Measurements from ENCODE around the gene PRSS35.
"Not testable (repeated sequence)": the region's sequence is repeated elsewhere in the genome, so short reads cannot be mapped to it uniquely, and the experiment has no call there.

PRSS35 gene, protein sequence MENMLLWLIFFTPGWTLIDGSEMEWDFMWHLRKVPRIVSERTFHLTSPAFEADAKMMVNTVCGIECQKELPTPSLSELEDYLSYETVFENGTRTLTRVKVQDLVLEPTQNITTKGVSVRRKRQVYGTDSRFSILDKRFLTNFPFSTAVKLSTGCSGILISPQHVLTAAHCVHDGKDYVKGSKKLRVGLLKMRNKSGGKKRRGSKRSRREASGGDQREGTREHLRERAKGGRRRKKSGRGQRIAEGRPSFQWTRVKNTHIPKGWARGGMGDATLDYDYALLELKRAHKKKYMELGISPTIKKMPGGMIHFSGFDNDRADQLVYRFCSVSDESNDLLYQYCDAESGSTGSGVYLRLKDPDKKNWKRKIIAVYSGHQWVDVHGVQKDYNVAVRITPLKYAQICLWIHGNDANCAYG

DNA sequence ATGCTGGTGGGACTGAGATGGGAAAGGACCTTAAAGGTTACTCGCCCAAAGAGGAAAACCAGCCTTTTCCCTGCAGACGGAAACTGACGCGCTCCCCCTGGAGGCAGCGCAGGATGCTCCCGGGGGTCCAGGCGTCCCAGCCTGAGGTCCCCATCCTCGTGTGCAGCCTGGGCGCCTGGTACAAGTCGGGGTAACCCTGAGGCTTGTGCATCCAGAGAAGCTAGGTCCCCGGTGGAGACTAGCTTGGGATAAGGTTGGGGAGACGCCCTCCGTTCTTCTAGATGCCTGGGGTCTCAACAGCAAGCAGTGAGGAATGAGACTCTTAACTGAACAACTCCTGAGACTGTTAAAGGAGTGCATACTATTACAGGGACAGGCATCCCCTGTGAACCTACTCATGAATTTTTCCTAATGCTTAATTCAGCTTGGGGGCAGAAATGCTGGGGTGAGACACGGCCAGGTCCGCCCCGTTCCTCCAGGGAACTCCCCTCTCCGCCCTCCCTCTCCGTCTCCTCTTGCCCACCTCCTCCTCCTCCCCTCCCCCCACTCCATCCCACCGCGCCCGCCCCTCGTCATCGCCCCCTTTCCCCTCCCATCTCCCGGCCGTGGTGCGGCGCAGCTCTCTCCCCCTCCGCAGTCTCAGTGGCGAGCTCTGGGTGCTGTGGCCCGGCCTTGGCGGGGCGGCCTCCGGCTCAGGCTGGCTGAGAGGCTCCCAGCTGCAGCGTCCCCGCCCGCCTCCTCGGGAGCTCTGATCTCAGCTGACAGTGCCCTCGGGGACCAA, at the start of gene PRSS35:
TSS of gene PRSS35 (plus strand) at position 634 of the 781 bp plus-strand sequence. CDS start 10,908 bp downstream, outside the sequence.
- DNase-seq (ENCODE audit: low read depth) = no peak

DNA sequence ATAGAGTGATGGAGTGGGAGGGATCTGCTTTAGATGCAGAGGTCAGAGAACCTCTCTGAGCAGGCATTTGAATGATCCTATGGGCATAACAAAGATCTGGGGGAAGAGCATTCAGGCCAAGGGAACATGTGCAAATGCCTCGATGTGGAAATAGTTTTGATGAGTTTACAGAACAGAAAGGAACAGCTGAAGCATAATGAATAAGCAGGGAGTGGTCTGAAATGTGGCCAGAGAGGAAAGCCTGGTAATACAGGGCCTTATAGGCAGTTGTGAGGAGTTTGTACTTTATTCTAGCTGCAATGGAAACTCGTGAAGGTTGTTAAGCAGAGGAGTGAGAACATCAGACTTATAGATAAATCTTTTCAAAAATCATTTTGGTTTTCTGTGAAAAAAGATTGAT, 48.4 kb upstream of the PRSS35 start:
- DNase-seq (ENCODE audit: low read depth) = no peak

DNA sequence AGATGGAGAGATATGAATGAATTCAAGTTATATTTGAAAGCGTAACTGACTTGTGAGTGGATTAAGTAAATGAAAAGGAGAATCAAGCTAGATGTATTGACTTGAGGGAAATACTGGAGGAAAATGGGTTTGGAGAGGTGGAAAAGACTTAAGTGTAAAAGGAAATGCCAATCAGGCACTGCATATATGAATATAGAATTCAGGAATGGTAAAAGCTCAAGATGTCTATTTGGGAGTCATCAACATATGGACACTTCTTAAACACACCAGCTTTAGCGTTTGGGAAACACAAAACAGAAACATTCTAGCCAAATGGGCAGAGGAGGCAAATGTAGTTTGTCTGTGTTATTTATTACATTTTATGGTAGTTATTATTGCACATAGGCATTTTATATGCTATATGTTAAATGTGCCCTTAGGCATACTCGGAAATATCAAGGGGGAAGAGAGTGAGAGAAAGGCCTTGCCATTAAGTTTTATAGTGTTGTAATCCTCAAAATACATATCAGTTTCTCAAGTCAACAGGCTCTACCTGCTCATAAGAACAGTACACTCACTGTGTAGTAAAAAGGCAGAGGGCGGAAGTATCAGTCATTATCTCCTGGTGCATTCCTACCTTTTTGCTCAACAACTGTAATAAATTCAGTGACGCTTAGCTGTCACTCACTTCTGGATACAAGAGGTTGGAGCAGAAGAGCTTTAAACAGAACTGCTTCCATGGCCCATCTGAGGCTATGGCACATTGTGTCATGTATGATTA, 47.8 kb upstream of the PRSS35 start:
- no peak for DNase-seq (ENCODE audit: low read depth)

DNA sequence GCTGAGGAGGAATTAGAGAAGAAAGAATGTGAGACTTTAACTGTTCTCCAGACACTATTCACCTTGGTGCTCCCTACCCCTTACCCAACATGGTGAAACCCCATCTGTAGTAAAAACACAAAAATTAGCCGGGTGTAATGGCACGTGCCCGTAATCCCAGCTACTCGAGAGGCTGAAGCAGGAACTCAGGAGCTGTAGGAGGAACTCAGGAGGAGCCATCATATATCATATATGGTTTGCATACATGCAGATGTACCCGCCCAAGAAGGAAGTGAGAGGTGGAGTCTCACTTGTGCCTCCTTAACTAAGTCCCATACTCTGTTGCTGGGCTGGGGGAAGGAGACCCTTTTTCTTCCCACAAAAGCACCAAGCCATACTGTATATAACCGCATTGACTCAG, 46.0 kb upstream of the PRSS35 start:
- DNase-seq (ENCODE audit: low read depth) = no peak

DNA sequence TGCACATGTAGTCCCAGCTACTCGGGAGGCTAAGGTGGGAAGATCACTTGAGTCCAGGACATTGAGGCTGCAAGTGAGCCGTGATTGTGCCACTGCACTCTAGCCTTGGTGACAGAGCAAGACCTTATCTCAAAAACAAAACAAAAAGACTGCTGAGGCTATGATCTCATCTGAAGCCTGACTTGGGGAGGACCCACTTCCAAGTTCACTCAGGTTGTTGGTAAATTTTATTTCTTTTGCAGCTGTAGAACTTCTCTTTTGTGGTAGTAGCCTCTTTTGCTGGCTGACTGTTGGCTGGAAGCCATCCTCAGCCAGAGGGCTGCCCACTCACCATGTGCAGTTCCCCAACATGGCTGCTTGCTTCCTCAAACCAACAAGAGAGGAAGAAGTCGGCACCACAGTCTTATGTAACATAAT, 44.7 kb upstream of the PRSS35 start:
- DNase-seq (ENCODE audit: low read depth) = no peak

DNA sequence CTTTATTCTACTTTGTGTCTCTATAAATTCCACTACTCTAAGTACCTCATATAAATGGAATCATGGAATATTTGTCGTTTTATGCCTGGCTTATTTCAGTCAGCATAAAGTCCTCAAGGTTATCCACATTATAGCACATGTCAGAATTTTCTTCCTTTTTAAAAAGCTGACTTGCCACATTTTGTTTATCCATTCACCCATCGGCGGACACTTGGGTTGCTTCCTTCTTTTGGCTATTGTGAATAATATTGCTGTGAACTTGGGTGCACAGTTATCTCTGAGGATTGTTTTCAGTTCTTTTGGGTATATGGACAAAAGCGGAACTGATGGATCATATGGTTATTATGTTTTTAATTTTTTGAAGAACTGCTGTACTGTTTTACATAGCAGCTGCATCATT, 42.3 kb upstream of the PRSS35 start:
- no peak for DNase-seq (ENCODE audit: low read depth)

DNA sequence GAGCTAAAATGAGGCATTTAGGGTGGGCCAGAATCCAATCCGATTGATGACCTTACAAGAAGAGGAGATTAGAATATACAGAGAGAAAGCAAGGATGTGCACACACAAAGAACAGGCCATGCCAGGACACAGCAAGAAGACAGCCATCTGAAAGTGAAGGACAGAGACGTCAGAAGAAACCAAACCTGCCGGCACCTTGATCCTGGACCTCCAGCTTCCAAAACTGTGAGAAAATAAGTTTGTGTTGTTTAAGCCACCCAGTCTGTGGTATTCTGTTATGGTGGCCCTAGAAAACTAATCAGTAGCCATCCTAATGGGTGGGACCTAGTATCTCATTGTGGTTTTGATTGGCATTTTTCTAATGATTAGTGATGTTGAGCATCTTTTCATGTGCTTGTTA, 41.7 kb upstream of the PRSS35 start:
- no peak for DNase-seq (ENCODE audit: low read depth)

DNA sequence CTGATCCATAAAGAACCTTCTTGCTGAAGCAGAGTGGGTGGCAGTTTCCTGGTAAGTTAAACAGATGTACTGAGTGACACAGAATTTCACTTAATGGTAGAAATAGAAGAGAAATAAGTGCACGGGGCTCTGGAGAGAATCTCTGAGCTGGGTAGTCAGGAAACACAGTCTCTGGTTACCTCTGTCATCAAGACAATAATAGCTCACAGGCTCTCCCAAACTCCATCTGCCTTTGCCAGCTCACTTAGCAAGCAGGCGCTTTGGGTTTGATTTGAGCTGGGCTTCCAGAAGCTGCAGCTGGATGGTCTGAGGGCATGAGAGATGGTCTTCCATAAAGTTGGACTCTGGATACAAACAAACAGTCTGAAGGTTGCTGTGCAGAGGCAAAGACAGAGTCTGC, 39.6 kb upstream of the PRSS35 start:
- no peak for DNase-seq (ENCODE audit: low read depth)

DNA sequence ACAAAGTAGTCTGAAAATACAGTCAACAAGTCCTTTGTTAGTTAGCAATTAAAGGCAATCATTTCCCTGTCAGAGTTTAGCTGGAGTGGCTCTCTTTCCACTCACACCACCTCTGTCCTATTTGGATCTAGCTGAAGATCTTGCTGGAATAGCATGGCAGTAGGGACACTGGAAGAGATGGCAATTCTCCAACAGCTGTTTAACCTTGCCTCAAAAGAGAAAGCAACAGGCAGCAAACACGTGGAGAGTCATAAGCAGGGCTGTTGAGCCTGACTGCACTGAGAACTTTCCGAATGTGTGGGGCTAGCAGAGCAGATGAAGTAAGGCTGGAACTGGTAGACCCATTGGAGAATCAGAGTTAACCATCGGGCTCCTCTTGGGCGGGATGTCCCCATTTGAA, 38.0 kb upstream of the PRSS35 start:
- DNase-seq (ENCODE audit: low read depth) = no peak

DNA sequence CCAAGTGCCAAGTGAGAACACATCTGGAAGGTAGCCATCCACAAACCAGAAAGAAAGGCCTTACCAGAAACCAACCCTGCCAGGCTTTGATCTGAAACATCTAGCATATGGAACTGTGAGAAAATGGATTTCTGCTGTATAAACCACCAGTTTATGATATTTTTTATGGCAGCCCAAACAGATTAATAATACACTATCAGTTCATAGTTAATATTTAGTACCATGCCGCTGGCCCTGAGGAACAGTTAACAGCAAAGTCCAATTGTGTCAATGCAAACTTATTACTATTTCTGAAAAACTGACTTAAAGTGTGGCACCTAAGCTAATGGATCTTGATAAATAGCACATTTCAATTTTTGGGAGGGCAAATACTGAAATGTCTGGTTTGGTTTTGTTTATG, 35.4 kb upstream of the PRSS35 start:
- DNase-seq (ENCODE audit: low read depth) = no peak

DNA sequence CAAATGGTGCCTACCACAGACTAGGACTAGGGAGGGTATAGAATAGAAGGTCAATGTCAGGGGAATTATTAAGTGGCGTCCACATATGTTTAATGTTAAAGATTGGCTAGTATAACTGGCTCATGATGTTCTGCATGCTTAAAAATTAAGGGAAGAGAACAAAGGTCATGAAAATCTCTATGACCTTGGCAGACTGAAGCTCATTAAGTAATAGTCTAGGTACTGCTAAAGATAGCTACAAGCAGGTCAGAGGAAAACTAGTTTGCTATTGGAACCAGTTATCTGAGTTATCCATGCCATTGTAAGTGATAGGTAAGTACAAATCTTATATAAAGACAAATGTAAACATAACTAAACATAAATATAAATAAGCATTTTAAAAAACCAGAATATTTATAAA, 32.9 kb upstream of the PRSS35 start:
- DNase-seq (ENCODE audit: low read depth) = no peak

DNA sequence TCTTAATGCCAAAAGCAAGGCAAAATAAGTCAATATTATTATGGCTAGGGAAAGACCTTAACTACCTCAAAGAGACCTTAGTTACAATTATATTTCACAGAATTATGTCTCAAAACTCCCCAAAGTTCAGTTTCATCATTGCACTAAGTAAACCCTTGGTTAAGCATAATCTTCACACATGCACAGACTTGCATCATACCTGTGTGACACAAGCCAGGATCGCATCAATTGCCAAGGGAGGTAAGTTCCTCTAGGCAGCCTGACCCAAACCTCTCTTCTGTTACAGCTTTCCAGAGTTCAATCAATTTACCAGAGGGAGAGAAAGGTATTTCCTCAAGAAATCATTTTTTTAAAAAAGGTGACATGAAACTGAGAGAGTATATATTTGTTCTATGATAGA, 31.9 kb upstream of the PRSS35 start:
- DNase-seq (ENCODE audit: low read depth) = no peak

DNA sequence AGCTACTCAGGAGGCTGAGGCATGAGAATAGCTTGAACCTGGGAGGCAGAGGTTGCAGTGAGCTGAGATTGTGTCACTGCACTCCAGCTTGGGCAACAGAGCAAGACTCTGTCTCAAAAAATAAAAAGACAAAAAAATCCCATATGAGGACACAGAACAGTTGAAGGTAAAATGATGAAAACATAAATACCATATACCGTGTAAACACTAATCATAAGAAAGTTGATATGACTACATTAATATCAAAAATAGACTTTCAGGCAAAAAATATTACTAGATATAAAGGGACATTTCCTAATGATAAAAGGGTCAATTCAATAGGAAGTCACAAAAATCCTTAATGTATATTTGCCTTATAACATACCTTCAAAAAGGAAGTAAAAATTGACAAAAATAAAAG, 30.4 kb upstream of the PRSS35 start:
- not testable (repeated sequence) for DNase-seq (ENCODE audit: low read depth)

DNA sequence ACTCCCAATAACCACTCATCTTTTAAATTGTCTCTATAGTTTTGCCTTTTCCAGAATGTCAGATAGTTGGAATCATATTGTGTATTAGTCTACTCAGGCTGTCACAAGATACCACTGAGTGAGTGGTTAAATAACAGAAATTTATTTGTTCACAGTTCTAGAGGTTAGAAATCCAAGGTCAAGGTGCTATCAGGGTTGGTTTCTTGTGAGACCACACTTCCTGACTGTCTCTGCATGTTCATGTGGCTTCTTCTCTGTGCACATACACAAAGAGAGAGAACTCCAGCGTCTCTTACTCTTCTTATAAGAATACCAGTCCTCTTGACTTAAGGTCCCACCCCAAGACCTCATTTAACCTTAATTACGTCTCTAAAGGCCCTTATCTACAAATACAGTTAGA, 23.9 kb upstream of the PRSS35 start:
- no peak for DNase-seq (ENCODE audit: low read depth)

DNA sequence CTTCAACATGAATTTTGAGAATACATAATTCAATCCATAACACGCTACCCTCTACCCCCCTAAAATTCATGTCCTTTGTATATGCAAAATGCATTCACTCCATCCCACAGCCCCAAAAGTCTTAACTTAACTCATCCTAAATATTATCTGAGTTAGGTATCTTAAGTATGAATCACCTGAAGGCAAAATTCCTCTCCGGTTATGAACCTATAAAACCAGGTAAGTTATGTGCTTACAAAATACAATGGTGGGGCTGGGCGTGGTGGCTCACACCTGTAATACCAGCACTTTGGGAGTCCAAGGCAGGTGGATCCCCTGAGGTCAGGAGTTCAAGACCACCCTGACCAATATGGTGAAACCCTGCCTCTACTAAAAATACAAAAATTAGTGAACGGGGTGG, 23.5 kb upstream of the PRSS35 start:
- DNase-seq (ENCODE audit: low read depth) = no peak

DNA sequence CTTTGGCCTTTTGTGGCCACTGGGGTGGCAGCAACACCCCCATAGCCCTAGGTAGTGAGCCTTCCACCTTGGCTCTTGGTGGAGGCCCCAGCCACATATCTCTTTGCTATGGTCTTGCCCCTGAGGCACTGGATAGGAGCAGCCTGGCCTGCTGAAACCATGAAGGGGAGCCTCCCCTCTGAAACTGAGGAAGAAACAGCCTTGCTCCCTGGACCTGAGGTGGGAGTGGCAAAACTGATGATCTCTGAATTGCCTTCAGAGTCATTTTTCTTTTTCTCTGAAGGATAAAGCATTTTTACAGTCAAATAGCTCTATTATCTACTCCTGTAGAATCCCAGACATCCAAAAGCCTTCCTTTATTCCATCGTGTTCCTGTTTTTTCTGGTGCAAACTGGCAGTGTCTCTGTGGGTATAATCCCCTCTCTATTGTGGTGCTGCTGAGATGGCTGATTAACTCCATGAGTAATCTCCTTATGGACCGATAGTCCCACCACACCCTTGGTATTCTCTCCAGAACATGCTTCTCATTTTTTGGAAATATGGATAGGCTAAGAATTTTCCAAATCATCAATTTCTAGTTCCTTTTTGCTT, 22.0 kb upstream of the PRSS35 start:
- no peak for DNase-seq (ENCODE audit: low read depth)

DNA sequence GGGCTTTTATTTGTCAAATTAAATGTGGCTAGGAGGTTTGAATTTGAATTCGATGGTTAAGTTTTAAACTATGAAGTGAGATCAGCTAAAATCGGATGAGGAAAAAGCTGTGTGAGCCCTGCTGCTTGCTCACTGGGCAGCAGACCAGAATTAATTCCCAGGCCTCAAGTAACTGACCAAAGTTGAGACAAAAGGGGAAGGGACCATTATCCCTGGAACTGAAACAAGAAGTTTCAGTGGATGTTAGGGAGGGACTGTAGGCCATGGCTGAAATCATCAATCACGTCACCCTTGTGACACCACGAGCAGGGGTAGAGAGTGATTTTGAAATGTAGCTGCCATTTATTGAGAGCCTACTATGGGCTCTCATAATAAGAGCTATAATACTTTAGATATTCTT, 7.0 kb upstream of the PRSS35 start:
- DNase-seq (ENCODE audit: low read depth) = no peak

DNA sequence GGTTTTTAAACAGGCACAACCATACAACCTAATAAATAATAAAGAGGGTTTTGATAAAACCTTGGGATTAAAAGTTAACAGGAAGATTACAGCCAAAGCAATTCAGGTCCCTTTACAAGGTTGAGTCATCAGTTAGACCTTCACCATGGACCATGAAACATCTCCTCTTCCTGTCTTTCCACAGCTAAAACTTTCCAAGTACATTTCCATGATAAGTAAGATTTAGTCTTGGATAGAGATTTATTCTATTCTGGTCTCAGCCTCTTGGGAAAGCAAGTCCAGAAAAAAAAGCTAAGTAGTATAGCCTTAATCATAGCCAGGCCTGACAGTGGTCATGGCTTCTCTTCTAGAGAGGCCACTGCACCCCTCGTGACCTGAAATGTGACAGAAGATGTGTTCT, 2.9 kb upstream of the PRSS35 start:
- DNase-seq (ENCODE audit: low read depth) = no peak

DNA sequence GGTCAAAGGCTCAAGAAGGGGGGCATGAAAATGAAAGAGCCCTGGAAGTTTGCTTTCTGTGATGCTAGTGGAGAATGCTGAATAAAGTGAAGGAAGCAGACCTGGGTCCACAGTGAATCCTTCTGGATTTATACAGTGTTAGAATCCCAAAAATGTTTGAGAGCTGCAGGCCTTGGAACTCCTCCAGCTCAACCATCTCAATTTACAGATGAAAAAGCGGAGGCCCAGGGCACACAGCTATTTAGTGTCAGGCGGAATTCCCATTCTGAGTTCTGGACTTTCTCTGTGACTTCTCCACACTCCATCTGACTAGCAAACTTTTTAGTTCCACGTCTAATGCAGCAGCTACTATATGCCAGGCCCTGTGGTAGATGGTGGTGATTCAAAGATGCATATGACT, 1.5 kb upstream of the PRSS35 start:
- no peak for DNase-seq (ENCODE audit: low read depth)

DNA sequence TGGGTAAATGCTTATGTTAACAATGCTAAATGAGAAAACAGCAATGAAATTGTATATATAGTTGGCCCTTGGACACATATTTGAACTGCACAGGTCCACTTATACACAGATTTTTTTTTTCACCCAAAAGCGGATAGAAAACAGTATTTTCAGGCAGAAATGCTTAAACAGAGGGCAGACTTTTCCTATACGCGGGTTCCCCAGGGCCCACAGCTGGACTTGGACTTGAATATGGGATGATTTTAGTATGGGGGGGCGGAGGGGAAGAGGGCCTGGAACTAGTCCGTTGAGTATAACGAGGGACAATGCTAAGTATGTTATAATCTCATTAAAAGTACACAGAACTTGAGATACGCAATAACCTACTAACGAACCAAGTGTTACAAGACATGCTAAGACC, 1.1 kb upstream of the PRSS35 start:
- DNase-seq (ENCODE audit: low read depth) = no peak

DNA sequence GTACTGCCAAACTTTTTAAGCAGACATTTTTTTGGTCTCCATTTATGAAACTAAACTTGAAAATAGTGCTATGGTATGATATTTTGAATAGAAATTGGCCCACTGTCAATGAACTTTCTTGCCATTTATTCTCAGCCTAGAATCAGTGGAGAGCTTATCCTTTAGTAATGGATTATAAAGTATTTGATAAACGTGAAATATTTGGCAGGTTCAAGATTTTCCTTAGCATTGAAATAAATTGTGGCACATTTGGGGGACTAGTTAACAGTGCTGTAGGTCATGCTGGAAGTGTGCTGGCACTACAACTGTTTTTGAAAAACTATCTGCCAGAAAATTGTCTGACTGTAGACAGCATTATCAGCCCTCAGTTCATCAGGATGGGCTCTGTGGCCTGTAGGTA, 2.1 kb downstream of the PRSS35 start:
- no peak for DNase-seq (ENCODE audit: low read depth)

DNA sequence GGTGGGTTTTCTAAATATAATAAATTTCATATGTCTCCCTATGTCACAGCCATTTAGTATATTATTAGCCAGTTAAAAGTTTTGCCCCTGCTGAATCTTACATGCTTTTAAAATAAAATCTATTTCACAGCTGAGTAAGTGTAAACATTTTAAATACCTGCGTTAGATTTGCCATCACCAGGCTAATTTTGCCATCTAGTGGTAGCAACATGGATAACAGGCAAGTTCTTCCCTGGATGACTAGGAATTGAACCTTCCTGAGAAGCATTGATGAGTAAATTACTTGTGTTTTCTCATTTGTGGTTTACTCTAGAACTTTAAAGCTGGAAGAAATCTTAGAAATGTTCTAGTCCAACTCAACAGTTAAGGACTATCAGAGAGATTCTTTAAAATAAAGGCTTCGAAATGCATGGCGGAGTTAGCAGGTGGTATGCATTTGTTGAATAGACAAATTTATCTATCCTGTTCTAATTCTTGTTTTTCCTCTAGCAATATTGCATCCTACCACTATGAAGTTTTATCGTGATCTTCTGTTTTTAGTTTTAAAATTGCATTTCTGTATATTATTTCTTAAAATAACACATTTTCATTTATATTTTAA, 2.6 kb downstream of the PRSS35 start:
- no peak for DNase-seq (ENCODE audit: low read depth)

All from activated T-helper 1 cell treated with Interleukin-2 at 50 U/mL for 16 hours (primary cell).